ENCODE data around the gene FASLG.
"Not testable (repeated sequence)": the region's sequence is repeated elsewhere in the genome, so short reads cannot be mapped to it uniquely, and the experiment has no call there.

Gene FASLG

DNA sequence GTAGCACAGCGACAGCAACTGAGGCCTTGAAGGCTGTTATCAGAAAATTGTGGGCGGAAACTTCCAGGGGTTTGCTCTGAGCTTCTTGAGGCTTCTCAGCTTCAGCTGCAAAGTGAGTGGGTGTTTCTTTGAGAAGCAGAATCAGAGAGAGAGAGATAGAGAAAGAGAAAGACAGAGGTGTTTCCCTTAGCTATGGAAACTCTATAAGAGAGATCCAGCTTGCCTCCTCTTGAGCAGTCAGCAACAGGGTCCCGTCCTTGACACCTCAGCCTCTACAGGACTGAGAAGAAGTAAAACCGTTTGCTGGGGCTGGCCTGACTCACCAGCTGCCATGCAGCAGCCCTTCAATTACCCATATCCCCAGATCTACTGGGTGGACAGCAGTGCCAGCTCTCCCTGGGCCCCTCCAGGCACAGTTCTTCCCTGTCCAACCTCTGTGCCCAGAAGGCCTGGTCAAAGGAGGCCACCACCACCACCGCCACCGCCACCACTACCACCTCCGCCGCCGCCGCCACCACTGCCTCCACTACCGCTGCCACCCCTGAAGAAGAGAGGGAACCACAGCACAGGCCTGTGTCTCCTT is at the start of gene FASLG:
TSS of gene FASLG (plus strand) at position 233 of the 583 bp plus-strand sequence. CDS start at position 332, 99 bp downstream.
- no peak within 1 kb of the TSS for H3K4me3 ChIP-seq (ENCODE audit: low read depth, low read length)
- DNase-seq (ENCODE audit: low read depth) = no peak
- no peak for TF ChIP-seq CTCF (conservative IDR thresholded peaks at IDR 0.05; ENCODE audit: low read depth, low read length)

DNA sequence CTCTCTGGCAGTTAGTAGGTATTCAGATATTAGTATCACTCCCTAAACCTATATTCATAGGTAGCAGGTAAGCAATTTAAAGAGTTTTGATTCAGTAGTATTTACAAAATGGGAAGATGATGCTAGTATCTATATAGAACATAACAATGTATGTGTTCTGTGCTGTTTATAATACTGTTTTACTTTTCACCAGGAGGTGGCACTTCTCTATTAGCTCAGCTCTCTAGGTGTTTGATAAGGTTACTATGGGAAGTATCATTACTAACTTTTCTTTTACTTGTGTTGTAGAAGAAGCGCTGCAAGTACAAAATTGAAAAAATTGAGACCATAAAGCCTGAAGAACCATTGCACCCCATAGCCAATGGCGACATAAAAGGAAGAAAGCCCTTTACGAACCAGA is 49.4 kb upstream of the FASLG start:
- H3K4me3 ChIP-seq (ENCODE audit: low read depth, low read length) = no peak overlapping the region
- peak; percentile 60 for DNase-seq (ENCODE audit: low read depth)
- peak; percentile 47 for TF ChIP-seq CTCF (conservative IDR thresholded peaks at IDR 0.05; ENCODE audit: low read depth, low read length)

DNA sequence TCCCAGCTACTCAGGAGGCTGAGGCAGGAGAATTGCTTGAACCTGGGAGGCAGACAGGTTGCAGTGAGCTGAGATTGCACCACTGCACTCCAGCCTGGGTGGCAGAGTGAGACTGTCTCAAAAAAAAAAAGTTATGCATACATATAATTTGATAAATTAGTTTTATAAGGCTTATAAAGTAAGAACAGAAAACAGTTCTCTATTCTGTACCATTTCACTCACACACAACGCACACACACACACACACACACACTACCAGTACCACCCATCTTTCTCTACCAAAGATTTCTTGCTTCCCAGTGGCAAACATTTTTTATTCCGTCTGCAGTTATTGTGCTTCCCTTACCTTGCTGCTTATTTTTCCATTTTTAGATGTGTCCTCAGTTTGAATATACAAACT is 46.4 kb upstream of the FASLG start:
- no peak for TF ChIP-seq CTCF (conservative IDR thresholded peaks at IDR 0.05; ENCODE audit: low read depth, low read length)
- no peak for DNase-seq (ENCODE audit: low read depth)

DNA sequence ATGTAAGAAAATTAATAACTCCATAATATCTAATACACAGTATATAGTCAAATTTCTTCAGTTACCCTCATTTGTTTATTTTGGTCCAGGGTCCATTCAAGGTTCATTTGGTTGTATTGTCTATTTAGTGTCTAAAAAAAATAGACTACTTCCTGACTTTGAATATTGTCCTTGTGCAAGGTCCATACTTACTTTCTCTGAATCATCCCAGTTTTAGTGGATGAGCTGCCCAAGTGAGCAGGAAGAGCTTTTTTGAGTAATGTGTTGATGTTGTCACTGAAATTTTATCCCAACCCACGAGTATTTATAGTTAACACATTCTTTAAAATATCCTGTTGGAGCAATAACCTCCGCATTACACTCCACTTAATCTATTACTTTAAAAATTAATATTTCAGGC is 45.6 kb upstream of the FASLG start:
- no peak for TF ChIP-seq CTCF (conservative IDR thresholded peaks at IDR 0.05; ENCODE audit: low read depth, low read length)
- peak; percentile 21 for DNase-seq (ENCODE audit: low read depth)
- H3K4me3 ChIP-seq (ENCODE audit: low read depth, low read length) = no peak overlapping the region

More for the DNA sequence above, 46.4 kb upstream of the FASLG start:
- no peak overlapping the region for H3K4me3 ChIP-seq (ENCODE audit: low read depth, low read length)

GRCh38 chr1:172616195-172616594 is 42.7 kb upstream of the FASLG start:
- no peak for DNase-seq (ENCODE audit: low read depth)
- TF ChIP-seq CTCF (conservative IDR thresholded peaks at IDR 0.05; ENCODE audit: low read depth, low read length) = no peak
- H3K4me3 ChIP-seq (ENCODE audit: low read depth, low read length) = no peak overlapping the region

DNA sequence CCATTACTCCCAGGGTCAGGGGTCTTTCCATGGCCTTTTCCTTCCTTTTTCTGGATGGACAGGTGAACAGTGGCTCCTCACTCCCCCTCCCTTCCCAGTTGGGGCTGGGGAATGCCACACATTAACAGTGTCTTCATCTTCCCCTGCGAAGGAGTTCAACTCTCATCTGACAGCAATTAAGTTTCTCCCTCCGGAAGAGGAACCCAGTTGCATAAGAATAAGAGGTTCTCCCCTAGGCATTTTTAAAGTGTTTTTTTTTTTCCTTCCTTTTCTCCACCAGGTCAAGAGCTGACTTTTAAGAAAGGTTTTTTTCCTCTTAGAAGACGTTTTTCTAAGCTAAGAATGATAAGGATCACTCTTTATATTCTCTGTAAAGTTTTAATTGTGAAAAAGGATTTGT is 42.3 kb upstream of the FASLG start:
- no peak for DNase-seq (ENCODE audit: low read depth)
- no peak overlapping the region for H3K4me3 ChIP-seq (ENCODE audit: low read depth, low read length)
- TF ChIP-seq CTCF (conservative IDR thresholded peaks at IDR 0.05; ENCODE audit: low read depth, low read length) = no peak

DNA sequence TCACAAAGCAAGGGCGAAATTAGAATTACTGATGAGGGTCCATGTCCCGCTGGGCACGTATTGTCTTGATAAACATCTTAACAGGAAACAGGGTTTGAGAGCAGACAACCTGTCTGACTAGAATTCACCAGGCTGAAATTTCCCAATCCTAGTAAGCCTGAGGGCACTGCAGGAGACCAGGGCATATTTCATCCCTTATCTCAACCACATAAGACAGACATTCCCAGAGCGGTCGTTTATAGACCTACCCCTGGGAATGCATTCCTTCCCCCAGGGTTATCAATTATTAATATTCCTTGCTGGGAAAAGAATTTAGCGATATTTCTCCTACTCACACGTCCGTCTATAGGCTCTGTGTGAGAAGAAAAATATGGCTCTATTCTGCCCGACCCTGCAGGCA is 38.3 kb upstream of the FASLG start:
- H3K4me3 ChIP-seq (ENCODE audit: low read depth, low read length); DNase-seq (ENCODE audit: low read depth): not testable (repeated sequence)

All from choroid plexus epithelial cell (primary cell).